HG02852 (cell line): ENCODE results near the gene STYXL2.

ENCODE experiments used
- ATAC-seq: cut with Tn5 transposase; IDR thresholded peaks from one replicate; pipeline ENCODE4 v1.9.1; 2021; ENCODE audit warnings: mild to moderate bottlenecking, moderate library complexity; ENCODE audit not compliant: unreplicated experiment

Gene STYXL2

DNA sequence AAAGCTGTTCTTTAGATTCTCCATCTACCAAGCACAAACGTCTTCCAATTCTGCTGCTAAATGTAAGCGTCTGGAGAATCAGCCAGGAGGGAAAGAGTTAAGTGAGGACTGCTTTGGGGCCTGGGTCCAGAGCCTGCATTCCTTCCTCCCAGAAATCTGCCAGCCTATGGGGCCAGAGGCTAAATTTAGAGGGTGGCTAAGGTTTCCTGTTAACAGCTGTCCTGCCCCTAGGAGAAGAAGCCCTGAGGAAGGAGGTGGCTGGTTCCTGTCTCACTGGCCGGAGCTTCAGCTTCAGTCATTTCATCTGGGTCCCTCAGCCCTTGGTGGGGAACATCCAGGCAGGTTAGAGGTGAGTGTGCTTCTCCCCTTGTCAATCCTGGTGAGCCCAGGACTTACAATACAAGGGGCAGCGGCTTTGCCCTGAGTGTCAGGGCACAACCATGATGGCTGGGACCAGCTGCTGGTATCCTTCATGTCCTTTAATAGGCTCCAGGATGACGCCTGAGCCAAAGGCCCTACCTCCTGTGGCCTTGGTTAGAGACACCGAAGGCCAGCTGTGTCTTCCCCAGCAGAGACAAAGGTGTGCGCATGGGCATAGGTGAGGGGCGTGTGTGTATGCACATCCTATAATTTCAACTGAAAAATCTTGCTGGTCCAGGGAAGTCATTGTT lies at the start of gene STYXL2:
Gene STYXL2, plus strand, starts transcription at position 230 of the 671 bp plus-strand sequence. CDS start 775 bp downstream, outside the sequence.
- no peak for ATAC-seq

DNA sequence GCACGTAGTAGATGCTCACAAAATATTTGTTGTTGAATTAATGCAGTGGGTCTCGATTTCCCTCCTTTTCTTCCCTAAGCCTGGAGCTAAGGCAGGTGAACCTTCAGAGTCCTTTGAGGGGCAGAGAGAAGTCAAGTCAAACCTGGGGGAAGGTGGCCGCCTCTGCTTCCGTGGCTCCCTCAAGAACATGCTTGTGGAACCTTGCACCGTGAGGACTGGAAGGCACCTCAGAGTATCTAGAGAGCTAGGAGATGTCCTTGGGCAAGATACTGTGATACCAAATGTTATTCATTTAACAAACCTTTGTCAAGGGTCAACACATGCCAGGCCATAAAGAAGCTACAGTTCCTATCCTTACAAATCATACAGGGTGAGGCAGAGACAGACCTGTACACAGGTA lies 42.0 kb upstream of the STYXL2 start:
- no peak for ATAC-seq

DNA sequence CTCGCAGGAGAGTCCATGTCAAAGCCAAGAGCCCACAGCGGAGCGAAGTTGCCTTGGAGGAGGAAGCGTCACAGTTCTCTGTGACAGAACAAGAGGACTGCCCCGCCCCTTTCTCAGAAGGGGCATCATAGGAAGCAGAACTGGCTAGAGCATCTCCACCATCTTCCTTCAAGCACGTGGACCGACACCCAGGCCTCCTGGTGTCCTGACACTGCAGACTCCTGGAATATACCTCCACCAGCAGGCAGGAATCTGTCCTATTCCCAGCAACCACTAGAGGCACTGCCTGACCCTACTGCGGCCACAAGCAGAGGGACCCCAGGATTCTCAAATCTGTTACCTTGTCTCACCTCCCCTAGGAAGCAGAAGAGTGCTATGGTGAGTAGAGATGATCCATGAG lies 41.5 kb upstream of the STYXL2 start:
- ATAC-seq: no peak

GRCh38 chr1:167054531-167054930 lies 39.3 kb upstream of the STYXL2 start:
- no peak for ATAC-seq

GRCh38 chr1:167054946-167055630 lies 38.8 kb upstream of the STYXL2 start:
- ATAC-seq: no peak

DNA sequence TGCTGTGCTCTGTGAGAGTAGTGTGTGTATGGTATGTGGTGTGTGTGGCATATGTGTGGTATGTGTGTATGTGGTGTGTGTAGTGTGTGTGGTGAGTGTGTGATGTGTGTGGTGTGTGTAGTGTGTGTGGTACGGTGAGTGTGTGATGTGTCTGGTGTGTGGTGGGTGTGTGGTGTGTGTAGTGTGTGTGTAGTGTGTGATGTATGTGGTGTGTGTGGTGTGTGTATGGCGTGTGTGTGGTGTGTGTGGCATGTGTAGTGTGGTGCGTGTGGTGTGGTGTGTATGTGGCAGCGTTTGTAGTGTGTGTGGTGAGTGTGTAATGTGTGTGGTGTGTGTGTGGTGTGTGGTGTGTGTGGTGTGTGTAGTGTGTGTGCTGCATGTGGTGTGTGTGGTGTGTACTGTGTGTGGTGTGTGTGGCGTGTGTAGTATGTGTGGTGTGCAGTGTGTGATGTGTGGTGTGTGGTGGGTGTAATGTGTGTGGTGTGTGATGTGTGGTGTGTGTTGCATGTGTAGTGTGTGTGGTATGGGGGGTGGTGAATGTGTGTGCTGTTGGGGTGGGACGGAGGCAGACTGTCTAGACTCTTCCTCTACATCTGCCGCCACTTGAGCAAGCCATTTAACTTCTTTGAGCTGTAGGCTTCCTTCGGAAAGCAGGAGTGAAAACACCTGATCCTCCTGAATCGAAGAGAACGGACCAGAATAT lies 37.2 kb upstream of the STYXL2 start:
- no peak for ATAC-seq

- ATAC-seq: peak; percentile 49
Measured at GRCh38 chr1:167057241-167057688, 36.6 kb upstream of the STYXL2 start.

DNA sequence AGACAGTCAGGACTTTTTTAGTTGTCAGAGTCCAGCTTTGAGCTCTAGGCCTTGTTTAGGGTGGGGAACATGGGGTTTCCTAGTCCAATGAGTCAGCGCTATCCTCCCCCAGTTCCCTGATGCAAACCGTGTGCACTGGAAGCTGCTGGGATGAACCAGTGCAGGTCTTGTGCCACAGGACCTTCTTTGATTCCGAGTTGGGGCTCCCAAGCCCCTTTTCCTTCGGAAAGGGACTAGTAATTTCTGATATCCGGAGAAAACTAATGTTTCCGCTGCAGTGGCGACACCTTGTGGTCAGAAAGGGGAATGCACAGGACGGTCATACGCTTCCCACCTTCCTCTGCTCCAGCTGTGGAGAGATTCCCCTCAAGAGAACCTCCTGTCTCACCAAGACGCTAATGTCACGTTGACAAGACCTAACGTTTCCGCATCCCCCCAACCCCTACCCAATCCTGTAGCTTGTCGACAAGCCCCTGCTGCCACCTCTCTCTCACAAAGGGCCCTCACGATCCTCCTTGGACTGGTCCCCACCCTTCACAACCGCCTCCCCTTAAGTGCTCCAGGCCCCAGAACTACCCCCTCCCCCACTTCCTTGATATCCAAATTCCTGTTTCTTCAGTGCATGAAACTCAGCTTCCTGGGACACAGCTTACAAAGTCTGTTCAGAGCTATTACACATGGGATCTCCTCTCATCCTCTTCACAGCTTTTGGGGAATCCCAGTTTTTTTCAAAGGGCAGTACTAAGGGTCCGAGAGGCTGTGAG lies 34.6 kb upstream of the STYXL2 start:
- ATAC-seq: peak; percentile 45

DNA sequence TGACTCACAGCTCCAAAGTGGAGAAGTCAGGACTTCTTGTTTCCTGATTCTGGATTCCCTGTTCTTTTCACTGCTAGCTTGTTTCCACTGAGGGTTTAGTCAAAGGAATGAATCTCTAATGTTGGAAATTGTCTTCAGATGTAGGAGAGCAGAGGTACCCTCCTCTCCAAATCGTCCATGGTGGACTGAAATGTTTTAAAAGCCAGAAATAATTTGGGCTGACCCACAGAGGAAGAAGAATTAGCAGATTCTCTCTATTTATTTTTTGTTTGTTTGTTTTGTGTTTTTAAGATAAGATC lies 34.1 kb upstream of the STYXL2 start:
- ATAC-seq: no peak

GRCh38 chr1:167060141-167061072 lies 33.5 kb upstream of the STYXL2 start:
- no peak for ATAC-seq

- ATAC-seq: no peak
Measured at GRCh38 chr1:167061073-167061464, 32.8 kb upstream of the STYXL2 start.

DNA sequence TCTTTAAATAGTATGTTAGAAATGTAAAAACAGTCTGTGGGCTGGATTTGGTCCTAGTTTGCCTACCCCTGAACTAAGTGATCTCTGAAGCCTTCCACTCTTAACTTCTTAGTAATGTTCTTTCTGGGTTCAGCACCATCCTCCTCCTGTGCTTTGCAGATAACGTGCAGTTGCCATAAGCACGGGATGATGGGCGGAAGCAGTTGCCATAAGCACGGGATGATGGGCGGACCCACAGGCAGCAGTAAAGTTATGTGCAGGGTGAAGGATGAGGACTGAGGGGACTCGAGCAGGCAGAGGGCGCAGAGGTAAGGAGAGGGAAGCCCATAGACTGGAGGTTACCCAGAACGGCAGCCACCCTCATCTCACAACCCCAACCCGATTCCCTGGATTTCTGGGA lies 29.3 kb upstream of the STYXL2 start:
- ATAC-seq: no peak

- no peak for ATAC-seq
Measured at GRCh38 chr1:167065471-167065870, 28.4 kb upstream of the STYXL2 start.

DNA sequence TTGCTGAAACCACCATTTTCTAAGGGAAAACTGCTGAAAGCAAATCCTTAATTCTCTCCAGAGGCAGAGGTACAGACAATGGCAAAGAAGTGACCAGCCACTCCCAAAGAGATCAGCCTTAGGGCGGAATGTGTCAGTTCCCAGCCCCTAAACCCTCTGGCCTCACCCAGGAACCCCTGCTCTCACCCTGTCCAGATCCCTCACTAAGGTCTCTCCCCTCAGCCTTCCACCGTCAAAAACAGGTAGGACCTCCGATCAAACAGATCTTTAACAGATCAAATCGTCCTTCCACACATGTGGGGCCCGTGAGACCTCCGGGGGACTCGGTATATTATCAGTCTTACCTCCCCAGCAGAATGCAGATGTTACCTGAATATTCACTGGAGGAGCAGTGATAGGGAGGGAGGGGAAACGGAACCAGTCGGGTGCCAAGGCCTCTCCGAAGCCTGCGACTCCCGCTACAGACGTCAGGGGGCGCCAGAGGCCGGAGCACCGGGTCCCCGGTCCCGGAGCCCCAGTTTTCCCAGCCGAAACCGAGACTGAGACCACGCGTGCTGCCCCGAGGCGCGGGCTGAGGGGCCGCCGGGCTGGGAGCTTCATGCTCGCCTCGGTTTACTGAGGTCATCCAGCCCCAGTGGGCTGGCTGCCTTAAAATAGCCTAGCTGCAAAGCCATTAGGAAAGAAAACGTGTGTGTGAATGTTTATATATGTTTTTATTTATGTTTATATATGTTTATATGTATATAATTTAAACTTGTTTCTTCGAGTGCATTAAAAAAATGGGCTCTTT lies 27.3 kb upstream of the STYXL2 start:
- ATAC-seq: peak; percentile 89

DNA sequence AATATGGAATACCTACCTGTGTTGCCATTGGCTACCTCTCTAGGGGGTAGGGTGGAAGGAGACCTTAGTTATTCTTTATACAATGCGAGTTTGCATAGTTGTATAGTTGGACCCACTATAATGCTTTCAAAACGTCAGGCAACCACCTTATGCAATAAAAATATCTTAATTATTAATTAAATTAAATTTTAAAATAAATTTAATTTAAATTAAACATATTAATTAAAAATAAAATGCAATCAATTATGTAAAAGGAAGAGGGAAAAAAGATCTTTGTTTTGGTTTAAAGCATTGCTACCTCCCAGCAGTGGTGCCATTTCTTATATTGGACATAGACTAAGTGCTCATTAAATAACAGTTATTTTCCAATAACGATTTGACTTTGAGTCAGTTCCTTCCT lies 26.0 kb upstream of the STYXL2 start:
- no peak for ATAC-seq

DNA sequence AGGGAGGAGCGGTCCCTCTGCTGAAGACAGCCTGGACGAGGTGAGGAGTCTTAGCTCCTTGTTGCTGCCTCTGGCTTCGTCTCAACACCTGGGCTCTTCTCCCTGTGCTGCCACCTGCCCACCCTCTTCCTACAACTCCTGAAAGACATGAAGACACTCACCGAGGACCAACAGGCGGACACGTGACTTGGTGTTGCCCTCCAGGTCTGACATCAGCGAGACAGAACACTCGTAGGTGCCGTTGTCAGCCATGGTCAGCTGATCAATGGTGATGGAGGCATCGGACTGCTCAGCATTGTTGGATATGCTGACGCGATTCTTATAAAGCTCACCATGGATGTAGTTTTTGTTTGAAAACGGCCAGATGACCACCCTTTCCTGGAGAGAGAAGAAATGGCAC lies 25.1 kb upstream of the STYXL2 start:
- no peak for ATAC-seq

DNA sequence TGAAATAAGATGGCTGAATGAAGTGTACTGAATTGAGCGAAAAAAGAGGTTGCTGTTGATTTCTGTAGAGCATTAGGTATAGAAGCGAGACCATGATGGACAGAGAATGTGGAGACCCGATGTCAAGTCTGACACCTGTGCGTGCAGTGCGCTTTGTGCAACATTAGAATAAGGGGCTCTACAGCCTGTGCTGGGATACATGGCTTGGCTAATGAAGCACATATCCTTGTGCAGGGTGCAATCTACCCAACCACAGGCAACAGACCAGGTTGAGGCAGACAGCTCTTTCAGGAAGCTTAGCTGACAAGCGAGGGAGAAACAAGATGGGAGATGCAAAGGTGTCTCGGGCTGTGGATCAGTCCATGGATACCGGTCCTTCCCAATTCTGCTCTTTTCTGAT lies 22.6 kb upstream of the STYXL2 start:
- no peak for ATAC-seq

DNA sequence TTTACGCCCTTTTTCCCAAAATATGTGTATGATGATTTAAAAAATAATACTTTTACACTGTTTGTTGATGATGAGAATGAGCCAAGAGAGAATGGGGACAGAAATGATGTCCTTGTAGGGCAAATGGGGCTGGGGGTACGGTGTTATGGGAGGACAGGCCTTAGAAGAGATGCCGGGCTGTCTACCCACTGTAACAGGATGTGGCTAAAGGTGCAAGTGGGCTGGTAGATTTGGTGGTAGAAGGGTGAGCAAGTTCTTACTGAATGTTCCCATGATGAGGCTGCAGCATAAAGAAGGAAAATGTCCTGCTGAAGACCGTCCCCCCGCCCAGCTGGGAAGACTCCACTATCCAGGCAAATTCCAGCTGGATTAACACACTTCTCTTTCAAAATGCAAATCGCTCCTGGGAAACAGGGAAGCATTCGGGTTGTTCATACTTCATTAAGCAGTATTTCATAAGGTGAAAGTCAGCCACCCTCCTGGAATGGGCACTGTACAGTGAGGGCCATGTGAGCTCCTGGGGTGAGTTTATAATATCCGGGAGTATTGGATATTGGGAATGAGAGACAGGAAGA lies 17.7 kb upstream of the STYXL2 start:
- no peak for ATAC-seq
